HG03159 (cell line): ENCODE measurements around the gene LNPK.
"Not testable (repeated sequence)": the region's sequence is repeated elsewhere in the genome, so short reads cannot be mapped to it uniquely, and the experiment has no call there.

Experiments used
- ATAC-seq: cut with Tn5 transposase; IDR thresholded peaks from one replicate; pipeline ENCODE4 v1.9.1; 2021; ENCODE audit warnings: mild to moderate bottlenecking, moderate library complexity; ENCODE audit not compliant: unreplicated experiment

The LNPK gene, protein sequence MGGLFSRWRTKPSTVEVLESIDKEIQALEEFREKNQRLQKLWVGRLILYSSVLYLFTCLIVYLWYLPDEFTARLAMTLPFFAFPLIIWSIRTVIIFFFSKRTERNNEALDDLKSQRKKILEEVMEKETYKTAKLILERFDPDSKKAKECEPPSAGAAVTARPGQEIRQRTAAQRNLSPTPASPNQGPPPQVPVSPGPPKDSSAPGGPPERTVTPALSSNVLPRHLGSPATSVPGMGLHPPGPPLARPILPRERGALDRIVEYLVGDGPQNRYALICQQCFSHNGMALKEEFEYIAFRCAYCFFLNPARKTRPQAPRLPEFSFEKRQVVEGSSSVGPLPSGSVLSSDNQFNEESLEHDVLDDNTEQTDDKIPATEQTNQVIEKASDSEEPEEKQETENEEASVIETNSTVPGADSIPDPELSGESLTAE

GRCh38 chr2:176001916-176002687, at the start of gene LNPK:
Gene LNPK (minus strand): TSS chr2:176002267. CDS start chr2:175995584, 6,683 bp downstream.
- ATAC-seq, result peak; percentile 94

GRCh38 chr2:176039375-176039774, 37.3 kb upstream of the LNPK start:
- ATAC-seq, result no peak

GRCh38 chr2:176038694-176039093, 36.6 kb upstream of the LNPK start:
- no peak for ATAC-seq

DNA sequence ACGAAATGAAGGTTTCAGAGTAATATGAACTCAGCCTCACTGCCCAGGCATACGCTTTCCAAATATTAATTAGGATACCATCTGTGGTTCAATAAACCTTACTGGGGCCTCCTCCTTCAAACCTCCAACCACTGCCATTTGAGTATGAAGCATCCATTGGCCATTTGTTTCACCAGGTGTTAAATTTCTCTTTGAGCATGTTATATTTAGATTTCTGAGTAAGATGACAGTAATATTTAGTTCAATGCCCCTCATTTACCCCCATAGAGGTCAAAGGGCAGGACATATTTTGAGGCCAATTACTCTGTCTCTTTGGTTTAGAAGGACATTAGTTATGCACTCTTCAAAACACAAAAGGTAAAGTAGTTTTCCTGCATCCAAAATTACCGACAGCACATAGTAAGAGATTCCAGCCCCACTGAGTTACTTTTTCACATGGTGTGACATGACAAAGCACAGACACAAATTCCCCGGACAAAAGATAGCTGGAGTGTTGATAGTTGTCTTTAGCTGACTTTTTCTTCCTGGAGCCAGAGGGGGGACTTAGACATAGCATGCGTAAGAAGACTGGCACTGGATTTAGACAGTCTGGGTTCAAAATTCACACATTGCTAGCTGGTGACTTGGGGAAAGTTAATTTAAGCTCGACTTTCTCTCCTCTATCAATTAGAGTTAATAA, 33.1 kb upstream of the LNPK start:
- ATAC-seq, result no peak

DNA sequence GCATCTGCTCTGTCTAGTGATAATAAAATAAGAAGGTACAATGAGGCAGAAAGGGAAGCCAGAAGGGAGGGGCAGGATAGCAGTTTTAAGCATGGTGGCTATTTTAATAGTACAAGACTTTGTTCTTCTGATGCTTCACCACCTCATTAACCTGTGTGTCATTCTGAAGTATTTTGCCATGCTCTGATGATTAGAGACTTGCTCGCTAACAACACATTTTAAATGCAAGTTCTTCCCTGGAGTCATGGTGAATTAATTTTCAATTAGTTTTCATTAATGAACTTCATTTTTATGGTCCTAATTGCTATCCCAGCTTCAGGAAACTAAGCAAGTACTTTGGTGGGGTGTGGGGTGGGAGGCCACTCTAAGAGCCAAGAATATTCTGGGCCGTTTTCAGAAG, 25.7 kb upstream of the LNPK start:
- no peak for ATAC-seq

DNA sequence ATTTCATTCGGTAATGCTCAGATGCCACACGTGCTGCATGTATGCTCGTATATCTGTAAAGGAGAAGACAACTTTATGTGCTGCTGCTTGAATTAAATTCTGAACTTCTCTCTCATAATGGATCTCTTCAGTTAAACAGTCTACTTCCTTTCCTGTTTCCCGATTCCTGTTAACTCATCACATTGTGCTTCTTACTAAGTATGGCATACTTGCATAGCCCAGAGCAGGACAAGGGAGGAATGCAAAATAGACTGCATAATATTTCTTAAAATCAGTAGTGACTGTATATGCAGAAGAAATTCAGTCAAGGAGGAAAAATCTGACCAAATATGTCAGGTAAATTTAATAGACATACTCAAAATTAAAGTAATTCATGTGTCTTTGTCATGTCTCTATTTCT, 23.9 kb upstream of the LNPK start:
- no peak for ATAC-seq

DNA sequence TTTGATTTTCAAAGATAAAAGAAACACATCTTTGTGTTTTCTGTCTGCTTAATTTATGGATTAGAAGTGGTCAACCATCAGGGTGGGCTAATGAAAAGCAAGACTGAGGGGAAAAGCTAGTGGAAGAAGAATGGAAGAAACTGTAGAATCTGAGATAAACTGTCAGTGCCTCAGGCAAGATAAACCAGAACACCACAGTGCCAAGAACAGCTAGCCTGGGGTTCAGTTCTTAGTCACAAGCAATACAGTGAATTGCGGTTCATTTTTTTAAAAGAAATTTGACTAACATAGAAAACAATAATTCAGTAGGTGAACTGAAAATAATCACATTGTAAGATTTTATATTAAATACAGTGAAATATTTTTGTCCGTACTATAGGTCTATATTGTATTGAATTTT, 22.0 kb upstream of the LNPK start:
- ATAC-seq, result no peak

GRCh38 chr2:176022048-176022447, 20.0 kb upstream of the LNPK start:
- ATAC-seq, result no peak

- ATAC-seq, result no peak
Measured at GRCh38 chr2:176020400-176020799, 18.3 kb upstream of the LNPK start.

GRCh38 chr2:176018708-176019107, 16.6 kb upstream of the LNPK start:
- no peak for ATAC-seq

GRCh38 chr2:176009445-176009844, 7.4 kb upstream of the LNPK start:
- ATAC-seq, result no peak

DNA sequence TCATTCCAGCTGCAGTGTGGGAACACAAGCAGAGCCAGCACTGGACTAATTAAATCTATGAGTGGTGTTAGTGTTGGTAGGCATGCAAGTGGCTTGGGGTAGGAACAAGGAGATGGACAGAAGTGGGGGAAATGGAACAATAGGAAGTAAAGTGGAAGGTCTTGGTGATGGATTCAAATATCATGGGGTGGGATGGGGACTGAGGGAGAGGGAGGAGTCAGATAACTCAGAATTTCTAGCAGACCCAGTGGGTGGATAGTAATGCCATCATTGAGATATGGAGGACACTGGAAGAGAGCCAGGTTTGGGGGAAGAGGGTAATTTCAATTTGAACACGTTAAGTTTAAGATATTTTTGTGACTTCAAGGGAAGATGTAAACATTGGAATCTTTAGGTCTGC, 2.9 kb upstream of the LNPK start:
- ATAC-seq, result no peak

DNA sequence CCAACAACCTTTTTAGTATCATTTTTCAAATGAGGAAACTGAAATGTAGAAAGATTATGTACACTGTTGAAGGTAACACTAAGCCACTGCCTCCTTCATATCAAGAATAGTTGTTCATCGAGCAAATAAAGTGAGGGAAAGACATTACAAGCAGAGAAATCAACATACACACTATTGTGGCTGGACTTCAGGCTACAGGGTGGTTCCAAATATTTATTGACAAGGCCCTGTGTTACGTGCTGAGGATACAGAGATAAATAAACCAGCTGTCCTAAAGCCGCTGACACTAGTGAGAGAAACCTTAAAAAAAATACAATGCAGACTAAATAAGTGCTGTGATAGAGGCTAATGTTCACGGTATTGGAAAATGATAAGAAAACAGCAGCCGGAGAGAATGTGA, 1.9 kb upstream of the LNPK start:
- no peak for ATAC-seq

DNA sequence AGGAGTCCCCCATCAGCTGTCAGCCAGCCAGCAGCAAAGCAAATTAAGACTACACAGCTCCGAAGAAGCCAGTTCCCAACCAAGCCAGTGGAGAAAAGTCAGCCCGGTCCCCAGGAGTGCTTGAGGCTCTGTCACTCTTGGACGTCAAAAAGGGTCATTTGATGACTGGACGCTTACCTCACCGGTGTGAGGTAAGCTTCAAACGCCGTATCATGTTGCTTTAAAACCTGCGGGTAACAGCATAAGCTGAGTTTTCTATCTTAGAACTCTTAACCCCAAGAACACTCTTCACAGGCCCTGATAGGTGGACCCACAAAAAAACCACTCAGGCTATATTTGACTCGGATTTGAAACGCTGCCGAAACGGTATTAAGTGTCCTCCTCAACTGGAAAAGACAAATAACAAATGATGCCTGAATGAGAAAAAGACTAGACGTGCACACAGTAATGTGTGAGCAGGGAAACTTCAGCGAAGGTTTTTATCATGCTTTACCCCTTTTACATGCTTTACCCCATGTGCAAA, 682 bp upstream of the LNPK start:
- no peak for ATAC-seq

DNA sequence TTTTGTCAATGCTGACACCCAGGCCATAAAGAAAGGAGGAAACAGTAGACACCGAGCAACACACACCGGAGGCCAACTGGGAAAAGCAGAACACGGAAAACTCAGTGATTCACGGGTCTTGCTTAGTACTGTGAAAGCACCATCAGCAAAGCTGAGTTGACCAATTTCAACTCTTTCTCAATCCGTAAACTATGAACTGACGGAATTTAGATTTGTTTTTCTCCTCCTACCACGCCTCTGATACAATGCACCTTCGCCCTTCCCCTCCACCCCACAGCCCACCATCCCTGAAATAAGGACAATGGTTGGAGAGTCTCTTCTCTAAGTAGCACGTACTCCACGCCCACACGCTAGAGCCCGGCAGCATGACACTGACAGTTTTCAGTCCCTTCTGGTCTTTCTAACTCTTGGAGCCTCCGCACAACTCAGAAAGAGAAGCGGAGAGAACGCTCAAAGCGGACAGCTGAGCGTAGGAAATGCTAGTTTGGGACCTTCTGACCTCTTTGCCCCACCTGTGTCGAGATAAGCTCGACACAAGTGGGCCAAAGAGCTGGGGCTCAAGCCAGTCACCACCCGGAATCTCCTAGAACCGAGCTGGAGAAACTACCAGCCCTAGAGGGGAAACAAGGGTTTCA, 669 bp downstream of the LNPK start:
- ATAC-seq, result peak; percentile 52

GRCh38 chr2:175999283-175999819, 2.7 kb downstream of the LNPK start:
- no peak for ATAC-seq

DNA sequence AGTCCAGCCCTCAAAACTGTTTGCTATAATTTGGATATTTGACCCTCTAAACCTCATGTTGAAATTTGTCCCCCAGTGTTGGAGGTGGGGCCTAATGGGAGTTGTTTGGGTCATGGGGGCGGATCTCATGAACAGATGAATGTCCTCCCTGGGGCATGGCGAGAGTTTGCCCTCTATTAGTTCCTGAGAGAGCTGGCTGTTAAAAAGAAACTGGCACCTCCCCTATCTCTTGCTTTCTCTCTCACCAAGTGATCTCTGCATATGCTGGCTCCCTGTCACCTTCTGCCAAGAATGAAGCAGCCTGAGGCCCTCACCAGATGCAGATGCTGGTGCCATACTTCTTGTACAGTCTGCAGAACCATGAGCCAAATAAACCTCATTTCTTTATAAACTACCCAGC, 12.0 kb downstream of the LNPK start:
- ATAC-seq, result no peak

GRCh38 chr2:175987126-175987525, 14.9 kb downstream of the LNPK start:
- ATAC-seq, result not testable (repeated sequence)

DNA sequence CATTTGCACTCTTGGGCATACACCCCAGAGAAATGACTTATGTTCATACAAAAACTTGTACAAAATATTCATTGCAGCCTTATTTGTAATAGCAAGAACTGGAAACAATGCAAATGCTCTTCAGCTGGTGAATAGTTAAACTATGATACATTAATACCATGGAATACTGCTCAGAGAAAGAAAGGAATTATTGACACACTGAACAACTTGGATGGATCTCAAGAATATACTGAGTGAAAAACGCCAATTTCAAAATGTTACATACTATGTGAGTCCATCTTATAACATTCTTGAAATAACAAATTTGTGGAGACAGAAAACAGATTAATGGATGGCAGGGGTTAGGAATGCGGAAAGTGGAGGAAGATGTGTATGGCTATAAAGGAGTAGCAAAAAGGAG, 17.2 kb downstream of the LNPK start:
- ATAC-seq, result no peak

GRCh38 chr2:175981551-175981950, 20.5 kb downstream of the LNPK start:
- no peak for ATAC-seq
